Erythroblast (primary cell): Measurements from ENCODE around the gene CNOT6L.
"Not testable (repeated sequence)": the region's sequence is repeated elsewhere in the genome, so short reads cannot be mapped to it uniquely, and the experiment has no call there.

Source experiments
- DNase-seq, 2 experiments: peaks; one replicate each; lab custom pipeline; 2025; lab: John Stamatoyannopoulos, UW
- GATA1 ChIP-seq: IDR thresholded peaks from 2 replicates; pipeline ENCODE4 v1.6.1; 2011; ENCODE audit warnings: low read depth, mild to moderate bottlenecking, control low read depth, low read length, moderate library complexity
- POLR2A ChIP-seq: IDR thresholded peaks from 2 replicates; pipeline ENCODE4 v1.6.1; 2011; ENCODE audit warnings: mild to moderate bottlenecking, low read length

The CNOT6L gene

GRCh38 chr4:77782102-77782835 lies 36.9 kb downstream of the CNOT6L start:
- no peak for TF ChIP-seq GATA1
- no peak for TF ChIP-seq POLR2A
- DNase-seq = no peak

- not testable (repeated sequence) for DNase-seq
Observed at GRCh38 chr4:77780762-77781161, 38.4 kb downstream of the CNOT6L start.

- no peak for TF ChIP-seq POLR2A
- TF ChIP-seq GATA1 = no peak
- no peak for DNase-seq
Observed at GRCh38 chr4:77777135-77777807, 41.9 kb downstream of the CNOT6L start.

GRCh38 chr4:77776182-77777134 lies 42.7 kb downstream of the CNOT6L start:
- TF ChIP-seq GATA1 (no peak), POLR2A (no peak)
- no peak for DNase-seq

GRCh38 chr4:77773101-77773500 lies 46.1 kb downstream of the CNOT6L start:
- TF ChIP-seq POLR2A = no peak
- no peak for TF ChIP-seq GATA1
- DNase-seq = no peak

- TF ChIP-seq POLR2A = no peak
- no peak for TF ChIP-seq GATA1
- DNase-seq = no peak
Observed at GRCh38 chr4:77771566-77771965, 47.6 kb downstream of the CNOT6L start.

- no peak for TF ChIP-seq GATA1
- no peak for TF ChIP-seq POLR2A
Observed at GRCh38 chr4:77765720-77766119, 53.4 kb downstream of the CNOT6L start.

GRCh38 chr4:77762531-77762930 lies 56.6 kb downstream of the CNOT6L start:
- DNase-seq = no peak

More at GRCh38 chr4:77765720-77766119, 53.4 kb downstream of the CNOT6L start:
- peak in 1 of 2 experiments; percentile 18 for DNase-seq

GRCh38 chr4:77761595-77761994 lies 57.6 kb downstream of the CNOT6L start:
- TF ChIP-seq GATA1 = no peak
- DNase-seq = no peak

More at GRCh38 chr4:77762531-77762930, 56.6 kb downstream of the CNOT6L start:
- TF ChIP-seq GATA1 (no peak), POLR2A (no peak)

GRCh38 chr4:77758804-77759203 lies 60.4 kb downstream of the CNOT6L start:
- TF ChIP-seq GATA1 = no peak
- TF ChIP-seq POLR2A = no peak
- no peak for DNase-seq

- DNase-seq = no peak
- no peak for TF ChIP-seq GATA1
- TF ChIP-seq POLR2A = no peak
Observed at GRCh38 chr4:77751764-77752163, 67.4 kb downstream of the CNOT6L start.

- TF ChIP-seq POLR2A (no peak), GATA1 (no peak)
- DNase-seq = no peak
Observed at GRCh38 chr4:77745792-77746191, 73.4 kb downstream of the CNOT6L start.

- DNase-seq = no peak
- TF ChIP-seq POLR2A = no peak
- TF ChIP-seq GATA1 = no peak
Observed at GRCh38 chr4:77742054-77742453, 77.1 kb downstream of the CNOT6L start.
